Activated CD4-positive, alpha-beta T cell treated with anti-CD3 and anti-CD28 coated beads for 36 hours (primary cell): ENCODE data around the gene OR1J4. TPM values are rescaled to one million over a fixed set of nuclear protein-coding genes. Genes with fewer than 3 reads are reported as not detected.

Experiments
- total RNA-seq, 2 experiments: library from RNA; stranded (reverse); gene quantifications; one replicate each; pipeline ENCODE4 v1.2.3, GENCODE V29; 2021

The OR1J4 gene
- total RNA-seq, 2 experiments from 2014 or later = not detected

Other genes with a start within 250 kb of the OR1J4 start
- gene PTGS1, start 148.1 kb upstream of the OR1J4 start, total RNA-seq = under 1 TPM in 1 of 2 experiments, not detected in 1; 0.09 TPM
- not detected for gene OR1J1, start 41.2 kb upstream of the OR1J4 start, total RNA-seq
- gene OR1J2, start 8.3 kb upstream of the OR1J4 start, total RNA-seq = not detected
- not detected for gene OR1N1, start 8.2 kb downstream of the OR1J4 start, total RNA-seq
- not detected for gene OR1N2, start 34.0 kb downstream of the OR1J4 start, total RNA-seq
- gene OR1L8, start 64.2 kb downstream of the OR1J4 start, total RNA-seq = not detected
- gene OR1Q1, start 95.6 kb downstream of the OR1J4 start, total RNA-seq = not detected
- not detected for gene OR1B1, start 138.5 kb downstream of the OR1J4 start, total RNA-seq
- gene OR1L1, start 142.6 kb downstream of the OR1J4 start, total RNA-seq = not detected
- not detected for gene OR1L3, start 156.0 kb downstream of the OR1J4 start, total RNA-seq
- not detected for gene OR1L4, start 204.8 kb downstream of the OR1J4 start, total RNA-seq
- not detected for gene OR1L6, start 223.2 kb downstream of the OR1J4 start, total RNA-seq